Bronchial epithelial cell (primary cell): ENCODE data around the gene GARNL3. TPM values are rescaled to one million over a fixed set of nuclear protein-coding genes. Genes with fewer than 3 reads are reported as not detected.

ENCODE experiments used
- DNase-seq: peaks from one replicate; pipeline ENCODE4 v3.0.0-alpha.2; 2010; ENCODE audit warnings: low read depth
- FAIRE-seq: peaks from 2 replicates; lab custom pipeline; 2011; peaks lifted over from hg19 to GRCh38; lab: Jason Lieb, UNC
- H3K27me3 ChIP-seq: 2 replicates; pipeline ENCODE4 v1.5.1; 2011; ENCODE audit warnings: low read length; ENCODE audit not compliant: control insufficient read depth, insufficient read depth
- H3K36me3 ChIP-seq: 2 replicates; pipeline ENCODE4 v1.5.1; 2011; ENCODE audit warnings: low read length; ENCODE audit not compliant: control insufficient read depth, insufficient read depth
- H3K4me3 ChIP-seq: 2 replicates; pipeline ENCODE4 v1.5.1; 2011; ENCODE audit warnings: mild to moderate bottlenecking, low read depth, low read length, control low read depth
- CTCF ChIP-seq: IDR thresholded peaks from 2 replicates; pipeline ENCODE4 v1.5.1; 2011; ENCODE audit warnings: mild to moderate bottlenecking, moderate library complexity, low read length, control low read depth, inconsistent platforms; ENCODE audit not compliant: insufficient read depth, severe bottlenecking
- total RNA-seq: library from RNA; depleted of rRNA; stranded (reverse); fragments of >200 nt; gene quantifications from 2 replicates; pipeline ENCODE4 v1.2.1, GENCODE V29; 2014

Gene GARNL3
- total RNA-seq, 1 donor from 2014 or later, result 2.4 TPM

DNA sequence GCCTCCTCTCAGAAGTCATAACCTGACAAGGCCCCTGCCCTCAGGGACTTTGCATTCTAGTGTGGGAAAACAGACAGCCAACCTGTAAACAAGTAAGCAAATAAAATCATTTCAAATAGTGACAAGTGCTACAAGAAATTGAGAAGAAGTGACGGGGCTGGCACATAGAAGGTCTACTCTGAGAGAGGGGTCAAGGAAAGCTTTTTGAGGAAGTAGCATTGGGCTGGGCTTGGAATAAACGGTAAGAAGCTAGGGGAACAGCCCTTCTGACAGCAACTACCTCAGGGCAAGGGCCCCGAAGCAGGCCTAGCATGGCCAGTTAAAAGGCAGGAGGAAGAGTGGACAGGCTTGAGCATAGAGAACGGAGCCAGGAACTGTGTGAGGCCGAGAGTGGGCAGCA, 127.6 kb downstream of the GARNL3 start:
- Histone ChIP-seq H3K4me3 (no peak overlapping the region), H3K27me3 (no peaks in the 10 kb centered on the region), H3K36me3 (no peaks in the 10 kb centered on the region)
- no peak for TF ChIP-seq CTCF
- no peak for DNase-seq
- no peak for FAIRE-seq

DNA sequence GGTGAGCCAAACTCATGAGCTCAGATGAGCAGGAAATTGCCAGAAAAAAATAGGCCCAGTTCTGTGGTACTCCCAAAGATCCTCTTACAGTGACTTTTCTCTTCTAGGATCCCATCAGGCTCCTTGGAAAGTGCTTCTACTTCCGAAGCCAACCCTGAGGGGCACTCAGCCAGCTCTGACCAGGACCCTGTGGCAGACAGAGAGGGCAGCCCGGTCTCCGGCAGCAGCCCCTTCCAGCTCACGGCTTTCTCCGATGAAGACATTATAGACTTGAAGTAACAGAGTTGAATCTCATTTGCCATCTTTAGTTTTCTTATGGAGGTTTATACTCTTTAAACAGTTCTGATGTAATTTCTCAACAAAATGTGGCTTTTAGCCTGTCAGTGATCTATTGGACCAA, 128.4 kb downstream of the GARNL3 start:
- H3K36me3 ChIP-seq, result no peaks in the 10 kb centered on the region
- no peak for DNase-seq
- no peak for FAIRE-seq
- H3K4me3 ChIP-seq, result no peak overlapping the region
- H3K27me3 ChIP-seq, result no peaks in the 10 kb centered on the region
- TF ChIP-seq CTCF, result no peak

GRCh38 chr9:127393645-127394044, 129.1 kb downstream of the GARNL3 start:
- DNase-seq (no peak), FAIRE-seq (no peak)
- no peaks in the 10 kb centered on the region for H3K27me3 ChIP-seq
- no peak overlapping the region for H3K4me3 ChIP-seq
- no peak for TF ChIP-seq CTCF
- peaks cover 1% of the 10 kb centered on the region for H3K36me3 ChIP-seq

GRCh38 chr9:127395497-127396252, 131.1 kb downstream of the GARNL3 start:
- Histone ChIP-seq H3K4me3 (no peak overlapping the region), H3K27me3 (no peaks in the 10 kb centered on the region), H3K36me3 (peaks cover 3% of the 10 kb centered on the region)
- FAIRE-seq, result no peak
- no peak for DNase-seq
- no peak for TF ChIP-seq CTCF

DNA sequence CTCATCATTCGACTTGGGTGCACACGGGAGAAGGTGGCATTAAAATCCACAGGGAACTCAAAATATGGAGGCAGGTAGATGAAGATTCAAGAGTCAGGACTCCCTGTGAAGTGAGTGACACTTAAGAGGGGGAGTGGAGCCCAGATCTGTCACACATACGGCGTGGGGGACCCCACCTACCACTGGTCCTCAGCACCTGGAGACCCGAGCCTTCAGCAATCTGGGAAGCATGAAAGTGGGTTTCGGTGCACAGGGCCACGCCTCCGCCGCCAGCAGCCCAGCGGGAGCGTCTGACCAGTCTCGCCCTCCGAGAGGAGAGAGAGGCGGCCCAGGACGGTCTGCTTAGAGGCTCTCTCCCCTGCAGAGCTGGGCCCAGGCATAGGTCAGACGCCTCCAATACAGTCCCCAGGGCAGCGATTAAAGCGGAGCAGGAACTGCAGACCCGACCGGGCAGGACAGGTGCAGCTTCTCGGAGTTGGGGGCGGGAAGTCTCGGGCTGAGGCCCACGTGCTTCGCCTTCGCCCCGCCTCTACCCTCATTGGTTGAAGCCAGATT, 131.8 kb downstream of the GARNL3 start:
- no peak for DNase-seq
- no peaks in the 10 kb centered on the region for H3K27me3 ChIP-seq
- no peak for FAIRE-seq
- peaks cover 6% of the 10 kb centered on the region for H3K36me3 ChIP-seq
- H3K4me3 ChIP-seq, result peak overlapping the region; percentile 50
- TF ChIP-seq CTCF, result no peak
